Astrocyte of the spinal cord (primary cell): Measurements from ENCODE around the gene GNE.

Source experiments
- DNase-seq: peaks from one replicate; pipeline ENCODE4 v3.0.0; 2011; ENCODE audit warnings: low read depth, low spot score
- H3K4me3 ChIP-seq: 2 replicates; pipeline ENCODE4 v1.5.1; 2011; ENCODE audit warnings: low read depth, mild to moderate bottlenecking, low read length, moderate library complexity
- in situ Hi-C: cut with HindIII; loops from 2 replicates; pipeline ENCODE4 v1.10.0; 2017; ENCODE audit warnings: low sequenced_read_pairs
- TF ChIP-seq, protein P1 (sequence below): IDR thresholded peaks from 2 replicates; pipeline ENCODE4 v1.5.1; 2012; ENCODE audit warnings: low read depth, mild to moderate bottlenecking, low read length, inconsistent platforms

Gene GNE

DNA sequence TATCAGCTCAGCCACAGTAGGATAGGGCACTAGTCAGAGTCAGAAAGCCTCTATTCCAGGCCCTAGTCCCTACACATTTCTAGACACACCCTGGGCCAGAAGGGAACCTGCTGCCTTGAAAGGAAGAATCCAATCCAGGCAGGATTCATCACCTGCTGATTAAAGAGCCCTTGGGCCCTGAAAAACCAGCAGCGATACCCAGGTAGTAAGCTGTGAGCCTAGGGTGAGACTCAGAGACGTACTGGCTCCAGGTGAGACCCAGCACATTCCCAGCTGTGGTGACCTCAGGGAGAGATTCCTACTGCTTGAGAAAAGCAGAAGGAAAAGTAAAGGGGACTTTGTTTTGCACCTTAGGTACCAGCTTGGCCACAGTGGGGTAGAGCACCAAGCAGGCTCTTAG is 84.4 kb downstream of the GNE start:
- DNase-seq: no peak
- TF ChIP-seq, protein P1, sequence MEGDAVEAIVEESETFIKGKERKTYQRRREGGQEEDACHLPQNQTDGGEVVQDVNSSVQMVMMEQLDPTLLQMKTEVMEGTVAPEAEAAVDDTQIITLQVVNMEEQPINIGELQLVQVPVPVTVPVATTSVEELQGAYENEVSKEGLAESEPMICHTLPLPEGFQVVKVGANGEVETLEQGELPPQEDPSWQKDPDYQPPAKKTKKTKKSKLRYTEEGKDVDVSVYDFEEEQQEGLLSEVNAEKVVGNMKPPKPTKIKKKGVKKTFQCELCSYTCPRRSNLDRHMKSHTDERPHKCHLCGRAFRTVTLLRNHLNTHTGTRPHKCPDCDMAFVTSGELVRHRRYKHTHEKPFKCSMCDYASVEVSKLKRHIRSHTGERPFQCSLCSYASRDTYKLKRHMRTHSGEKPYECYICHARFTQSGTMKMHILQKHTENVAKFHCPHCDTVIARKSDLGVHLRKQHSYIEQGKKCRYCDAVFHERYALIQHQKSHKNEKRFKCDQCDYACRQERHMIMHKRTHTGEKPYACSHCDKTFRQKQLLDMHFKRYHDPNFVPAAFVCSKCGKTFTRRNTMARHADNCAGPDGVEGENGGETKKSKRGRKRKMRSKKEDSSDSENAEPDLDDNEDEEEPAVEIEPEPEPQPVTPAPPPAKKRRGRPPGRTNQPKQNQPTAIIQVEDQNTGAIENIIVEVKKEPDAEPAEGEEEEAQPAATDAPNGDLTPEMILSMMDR: no peak
- in situ Hi-C loops: no loop called here
- no peak overlapping the region for H3K4me3 ChIP-seq

DNA sequence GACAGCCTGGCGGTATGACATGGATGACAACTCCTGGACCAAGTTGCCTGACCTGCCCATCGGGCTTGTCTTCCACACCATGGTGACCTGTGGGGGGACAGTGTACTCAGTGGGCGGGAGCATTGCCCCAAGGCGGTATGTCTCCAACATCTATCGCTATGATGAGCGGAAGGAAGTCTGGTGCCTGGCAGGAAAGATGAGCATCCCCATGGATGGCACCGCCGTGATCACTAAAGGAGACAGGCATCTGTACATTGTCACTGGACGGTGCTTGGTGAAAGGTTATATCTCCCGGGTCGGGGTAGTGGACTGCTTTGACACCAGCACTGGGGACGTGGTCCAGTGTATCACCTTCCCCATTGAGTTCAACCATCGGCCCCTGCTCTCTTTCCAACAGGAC is 87.7 kb downstream of the GNE start:
- in situ Hi-C loops: no loop called here
- H3K4me3 ChIP-seq: no peak overlapping the region
- no peak for DNase-seq
- TF ChIP-seq, protein P1: no peak

DNA sequence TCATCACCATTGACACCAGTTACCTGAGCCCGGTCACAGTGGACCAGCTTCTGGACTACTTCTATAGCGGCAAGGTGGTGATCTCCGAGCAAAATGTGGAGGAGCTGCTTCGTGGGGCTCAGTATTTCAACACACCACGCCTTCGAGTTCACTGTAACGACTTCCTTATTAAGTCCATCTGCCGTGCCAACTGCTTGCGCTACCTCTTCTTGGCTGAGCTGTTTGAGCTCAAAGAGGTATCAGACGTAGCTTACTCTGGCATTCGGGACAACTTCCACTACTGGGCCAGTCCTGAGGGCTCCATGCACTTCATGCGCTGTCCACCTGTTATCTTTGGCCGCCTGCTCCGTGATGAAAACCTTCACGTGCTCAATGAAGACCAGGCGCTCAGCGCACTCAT is 88.5 kb downstream of the GNE start:
- H3K4me3 ChIP-seq: no peak overlapping the region
- in situ Hi-C loops: no loop called here
- no peak for DNase-seq
- TF ChIP-seq, protein P1: no peak

DNA sequence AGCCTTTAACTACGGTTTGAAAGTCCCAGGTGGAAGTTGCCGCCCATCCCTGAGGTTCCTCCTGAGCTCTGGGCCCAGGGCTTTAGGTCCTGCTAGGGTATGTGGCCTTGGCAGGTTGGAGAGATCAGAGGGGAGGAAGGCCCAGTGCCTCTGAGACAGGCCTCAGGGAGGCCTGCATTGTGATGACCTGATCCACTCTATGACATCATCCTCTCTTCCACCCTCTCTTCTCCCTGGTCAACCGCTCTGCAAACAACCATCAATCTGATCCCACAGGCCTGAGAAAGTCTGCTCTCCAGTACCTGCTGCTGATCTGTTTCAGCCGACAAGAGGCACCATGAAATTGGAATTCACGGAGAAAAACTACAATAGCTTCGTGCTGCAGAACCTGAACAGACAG is 89.1 kb downstream of the GNE start, which contains the start of gene CCIN:
TSS of gene CCIN (plus strand) at position 223 of the 400 bp plus-strand sequence. CDS start at position 338, 115 bp downstream.
- no peak within 1 kb of the TSS for H3K4me3 ChIP-seq
- in situ Hi-C loops: no loop called here
- TF ChIP-seq, protein P1: no peak
- no peak for DNase-seq

DNA sequence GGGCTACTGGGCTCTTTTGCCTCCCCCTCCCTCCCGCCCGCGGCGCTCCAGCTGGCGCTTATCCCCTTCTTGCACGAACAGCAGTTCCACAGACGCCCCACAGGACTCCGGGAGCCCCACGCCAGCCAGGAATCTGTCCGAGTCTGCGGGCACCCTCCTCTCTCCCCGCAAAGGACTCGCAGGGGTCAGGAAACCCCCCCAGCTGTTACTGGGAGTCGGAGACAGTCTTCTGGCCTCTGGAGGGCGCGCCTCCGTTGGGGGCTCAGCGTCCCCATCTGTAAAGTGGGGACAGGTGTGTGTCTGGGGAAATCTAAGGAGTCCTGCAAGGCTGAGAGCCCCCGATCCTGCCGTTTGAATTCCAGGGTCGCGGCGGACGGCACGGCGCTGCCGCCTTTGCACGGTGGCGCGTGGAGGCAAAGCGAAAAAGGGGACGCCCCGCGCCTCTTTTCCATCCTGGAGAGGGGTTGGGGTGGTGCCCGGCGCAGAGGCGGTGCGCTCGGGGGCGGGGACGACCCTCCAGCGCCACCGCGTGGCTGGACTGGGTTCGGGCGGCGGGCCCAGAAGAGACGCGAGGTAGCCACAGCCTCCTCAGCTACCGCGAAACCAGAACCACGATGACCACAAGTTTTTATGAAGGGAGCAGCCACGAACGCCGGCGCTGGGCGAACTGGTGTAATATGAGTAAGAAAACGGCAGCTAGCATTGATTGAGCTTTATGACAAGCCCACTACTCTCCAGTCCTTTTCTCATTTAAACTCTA is 91.9 kb downstream of the GNE start:
- H3K4me3 ChIP-seq: peak overlapping the region; percentile 42
- TF ChIP-seq, protein P1: peak; percentile 74
- in situ Hi-C loops: no loop called here
- DNase-seq: peak; percentile 86

DNA sequence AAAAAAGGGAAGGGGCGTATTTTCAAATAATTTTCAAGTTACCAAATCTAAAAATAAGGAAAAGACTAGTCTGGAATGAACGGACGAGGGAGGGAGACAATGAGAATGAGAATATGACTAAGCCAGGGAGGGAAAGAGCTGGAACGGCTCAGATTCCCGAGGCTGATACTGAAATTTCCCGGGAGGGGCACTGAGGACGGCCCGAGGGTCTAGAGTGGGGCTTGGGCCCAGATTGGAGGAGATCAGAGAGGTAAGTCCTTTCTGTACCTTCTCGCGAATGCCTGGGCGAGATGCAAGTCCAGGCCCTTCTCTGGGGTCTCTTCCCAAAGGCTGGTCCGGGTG is 92.5 kb downstream of the GNE start:
- in situ Hi-C loops: no loop called here
- peak; percentile 45 for DNase-seq
- no peak overlapping the region for H3K4me3 ChIP-seq
- TF ChIP-seq, protein P1: no peak
